Hepatocyte (in vitro differentiated cells): ENCODE data around the gene CDC42BPB.

Experiments
- EZH2 ChIP-seq: fragments of 200-600 bp; sonication (generic); IDR thresholded peaks from 2 replicates; pipeline ENCODE4 v1.6.1; 2016; ENCODE audit warnings: antibody characterized with exemption, mild to moderate bottlenecking, borderline replicate concordance
- EZH2phosphoT487 ChIP-seq: fragments of 200-600 bp; sonication (generic); IDR thresholded peaks from one replicate; pipeline ENCODE4 v1.6.1; 2018; ENCODE audit warnings: antibody characterized with exemption, mild to moderate bottlenecking, low read depth, moderate library complexity; ENCODE audit not compliant: unreplicated experiment, severe bottlenecking
- TF ChIP-seq, protein P1 (sequence below): fragments of 200-600 bp; sonication (generic); IDR thresholded peaks from 2 replicates; pipeline ENCODE4 v1.5.1; 2016; ENCODE audit warnings: antibody characterized with exemption, mild to moderate bottlenecking; ENCODE audit not compliant: poor library complexity

DNA sequence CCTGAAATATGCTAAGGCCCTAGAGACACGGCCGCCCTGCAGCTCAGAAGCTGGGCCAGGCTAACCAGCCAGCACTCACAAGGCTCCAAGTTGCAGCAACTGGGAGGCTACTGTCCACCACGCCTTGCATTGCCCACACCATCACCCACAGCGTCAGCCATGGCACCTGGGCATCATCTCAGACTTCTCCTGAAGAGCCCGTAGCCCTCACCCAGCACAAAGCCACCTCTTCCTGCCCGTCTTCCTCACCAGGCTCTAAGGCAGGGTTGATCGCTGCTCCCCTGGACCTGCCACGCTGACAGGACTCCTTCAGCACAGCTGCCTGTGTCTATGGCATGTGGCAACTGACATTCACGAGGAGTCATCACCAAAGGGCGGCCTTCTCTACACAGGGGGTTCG is 38.1 kb downstream of the CDC42BPB start:
- TF ChIP-seq, protein P1, sequence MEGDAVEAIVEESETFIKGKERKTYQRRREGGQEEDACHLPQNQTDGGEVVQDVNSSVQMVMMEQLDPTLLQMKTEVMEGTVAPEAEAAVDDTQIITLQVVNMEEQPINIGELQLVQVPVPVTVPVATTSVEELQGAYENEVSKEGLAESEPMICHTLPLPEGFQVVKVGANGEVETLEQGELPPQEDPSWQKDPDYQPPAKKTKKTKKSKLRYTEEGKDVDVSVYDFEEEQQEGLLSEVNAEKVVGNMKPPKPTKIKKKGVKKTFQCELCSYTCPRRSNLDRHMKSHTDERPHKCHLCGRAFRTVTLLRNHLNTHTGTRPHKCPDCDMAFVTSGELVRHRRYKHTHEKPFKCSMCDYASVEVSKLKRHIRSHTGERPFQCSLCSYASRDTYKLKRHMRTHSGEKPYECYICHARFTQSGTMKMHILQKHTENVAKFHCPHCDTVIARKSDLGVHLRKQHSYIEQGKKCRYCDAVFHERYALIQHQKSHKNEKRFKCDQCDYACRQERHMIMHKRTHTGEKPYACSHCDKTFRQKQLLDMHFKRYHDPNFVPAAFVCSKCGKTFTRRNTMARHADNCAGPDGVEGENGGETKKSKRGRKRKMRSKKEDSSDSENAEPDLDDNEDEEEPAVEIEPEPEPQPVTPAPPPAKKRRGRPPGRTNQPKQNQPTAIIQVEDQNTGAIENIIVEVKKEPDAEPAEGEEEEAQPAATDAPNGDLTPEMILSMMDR, result no peak
- TF ChIP-seq EZH2 (no peak), EZH2phosphoT487 (no peak)
